HG03045 (cell line): ENCODE measurements around the gene SMARCA4.
A peak's percentile ranks its signal among the peaks of the same experiment; 100 is the strongest.
"Not testable (repeated sequence)": the region's sequence is repeated elsewhere in the genome, so short reads cannot be mapped to it uniquely, and the experiment has no call there.

ENCODE experiments used
- ATAC-seq: cut with Tn5 transposase; IDR thresholded peaks from one replicate; pipeline ENCODE4 v1.9.1; 2021; ENCODE audit warnings: mild to moderate bottlenecking, moderate library complexity; ENCODE audit not compliant: unreplicated experiment

Gene SMARCA4

DNA sequence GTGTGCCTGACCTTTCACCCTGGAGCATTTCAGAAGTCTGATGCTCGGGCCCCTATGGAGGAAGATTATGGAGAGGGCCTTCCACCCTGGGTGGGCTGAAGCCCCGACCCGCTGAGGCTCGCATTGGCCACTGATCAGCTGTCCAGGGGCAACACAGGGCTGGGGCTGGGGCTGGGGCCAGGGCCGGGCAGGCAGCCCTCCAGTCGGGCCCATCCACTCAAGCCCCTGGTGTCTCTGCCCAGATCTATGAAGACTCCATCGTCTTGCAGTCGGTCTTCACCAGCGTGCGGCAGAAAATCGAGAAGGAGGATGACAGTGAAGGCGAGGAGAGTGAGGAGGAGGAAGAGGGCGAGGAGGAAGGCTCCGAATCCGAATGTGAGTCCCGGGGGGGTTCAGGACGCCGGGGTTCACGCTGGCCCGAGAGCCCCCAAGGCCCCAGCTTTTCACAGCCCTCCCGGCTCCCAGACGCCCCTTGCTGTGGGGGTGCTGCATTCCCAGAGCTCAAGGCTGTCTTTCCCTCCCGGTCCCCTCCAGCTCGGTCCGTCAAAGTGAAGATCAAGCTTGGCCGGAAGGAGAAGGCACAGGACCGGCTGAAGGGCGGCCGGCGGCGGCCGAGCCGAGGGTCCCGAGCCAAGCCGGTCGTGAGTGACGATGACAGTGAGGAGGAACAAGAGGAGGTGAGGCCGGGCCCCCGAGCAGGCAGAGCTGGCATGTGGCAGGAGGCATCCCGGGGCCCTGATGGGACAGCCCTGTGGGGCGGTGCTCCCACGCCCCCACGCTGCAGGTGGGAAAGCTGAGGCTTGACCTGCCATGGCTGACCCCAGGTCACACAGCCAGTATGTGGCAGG, 98.9 kb downstream of the SMARCA4 start:
- no peak for ATAC-seq

DNA sequence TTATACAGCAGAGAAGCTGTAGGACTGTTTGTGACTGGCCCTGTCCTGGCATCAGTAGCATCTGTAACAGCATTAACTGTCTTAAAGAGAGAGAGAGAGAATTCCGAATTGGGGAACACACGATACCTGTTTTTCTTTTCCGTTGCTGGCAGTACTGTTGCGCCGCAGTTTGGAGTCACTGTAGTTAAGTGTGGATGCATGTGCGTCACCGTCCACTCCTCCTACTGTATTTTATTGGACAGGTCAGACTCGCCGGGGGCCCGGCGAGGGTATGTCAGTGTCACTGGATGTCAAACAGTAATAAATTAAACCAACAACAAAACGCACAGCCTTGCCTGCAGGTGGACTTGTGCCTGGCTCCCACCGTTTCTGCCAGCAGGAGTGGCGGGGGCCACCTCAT, 101.1 kb downstream of the SMARCA4 start:
- no peak for ATAC-seq

DNA sequence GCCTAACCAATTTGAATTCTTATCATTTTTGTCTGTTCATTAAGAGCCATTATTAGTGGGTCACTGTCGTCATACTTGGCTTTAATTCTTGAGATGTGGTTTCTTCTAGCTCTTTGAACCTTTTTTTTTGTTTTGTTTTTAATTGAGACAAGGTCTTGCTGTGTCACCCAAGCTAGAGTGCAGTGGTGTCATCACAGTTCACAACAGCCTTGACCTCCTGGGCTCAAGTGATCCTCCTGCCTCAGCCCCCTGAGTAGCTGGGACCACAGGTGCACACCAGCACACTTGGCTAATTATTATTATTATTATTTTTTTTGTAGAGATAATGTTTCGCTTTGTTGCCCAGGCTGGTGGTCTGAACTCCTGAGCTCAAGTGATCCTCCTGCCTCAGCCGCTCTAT, 102.6 kb downstream of the SMARCA4 start:
- ATAC-seq, result no peak

DNA sequence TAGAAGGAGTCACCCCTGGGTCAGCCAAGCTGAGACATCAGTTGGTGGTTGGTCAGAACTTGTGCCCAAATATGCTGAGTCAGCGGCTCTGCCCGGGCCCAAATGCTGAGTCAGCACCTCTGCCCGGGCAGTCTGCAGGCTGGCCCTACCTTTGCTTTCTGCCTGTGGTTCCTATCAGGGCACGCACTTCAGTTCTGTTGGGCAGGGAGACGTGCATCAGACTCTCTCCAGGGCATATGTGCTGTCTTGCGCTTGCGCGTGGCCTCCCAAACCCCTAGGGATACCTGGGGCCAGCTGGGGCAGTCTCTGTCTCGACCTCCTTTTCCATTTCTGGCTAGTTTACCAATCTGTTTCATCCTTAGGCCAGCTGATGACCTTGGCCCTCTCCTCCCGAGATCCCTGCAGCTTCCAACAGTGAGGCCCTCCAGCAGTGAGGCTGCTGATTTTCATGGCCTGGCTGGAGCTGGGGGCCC, 104.0 kb downstream of the SMARCA4 start:
- no peak for ATAC-seq

DNA sequence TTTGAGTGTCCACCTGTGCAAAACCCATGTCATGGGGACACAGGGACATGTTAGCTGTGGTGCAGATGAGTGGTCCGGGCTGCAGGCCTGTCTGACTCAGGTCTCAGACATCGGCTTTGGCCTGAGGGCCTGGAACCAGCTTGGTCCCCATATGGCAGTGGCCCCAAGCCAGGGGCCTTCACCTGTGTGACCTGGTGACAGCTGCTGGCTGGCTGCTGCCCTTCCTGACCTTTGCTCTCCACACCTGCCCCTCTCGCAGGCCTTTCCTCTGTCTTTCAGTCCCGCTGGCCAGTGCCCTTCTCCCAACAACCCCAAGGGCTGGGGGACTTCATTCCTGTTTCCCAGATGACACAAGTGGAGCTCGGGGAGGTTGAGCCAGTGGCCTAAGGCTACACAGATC, 105.5 kb downstream of the SMARCA4 start:
- no peak for ATAC-seq

DNA sequence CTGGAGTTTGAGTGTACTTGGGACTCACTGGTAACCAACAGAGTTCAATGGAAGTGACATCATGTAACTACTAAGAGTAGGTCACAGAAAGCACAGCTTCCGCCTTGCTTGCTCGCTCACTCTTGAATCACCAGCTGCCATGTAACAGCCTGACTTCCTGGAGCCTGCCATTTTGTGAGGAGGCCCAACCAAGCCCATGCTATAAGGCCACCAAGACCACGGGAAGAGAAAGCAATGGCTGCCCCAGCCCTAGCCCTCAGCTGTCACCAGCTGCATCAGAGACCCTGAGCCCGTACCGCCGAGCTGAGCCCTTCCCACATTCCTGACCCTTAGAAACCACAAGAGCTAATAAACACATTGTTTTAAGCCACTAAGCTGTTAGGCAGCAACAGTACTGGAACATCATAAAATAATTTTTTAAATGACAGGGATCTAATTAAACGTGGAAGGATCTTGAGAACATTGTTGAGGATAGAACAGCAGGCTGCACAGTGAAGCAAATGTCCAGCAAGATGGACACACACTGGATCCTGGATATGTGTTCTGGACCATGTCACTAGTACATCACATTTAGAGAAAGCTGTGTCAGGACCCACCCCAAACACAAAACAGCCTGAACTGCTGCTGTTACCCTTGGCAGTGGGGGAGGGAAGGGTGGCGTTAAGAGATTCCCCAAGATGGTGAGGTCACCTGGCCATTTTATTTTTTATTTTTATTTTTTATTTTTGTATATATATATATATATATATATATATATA, 106.7 kb downstream of the SMARCA4 start:
- ATAC-seq, result no peak

DNA sequence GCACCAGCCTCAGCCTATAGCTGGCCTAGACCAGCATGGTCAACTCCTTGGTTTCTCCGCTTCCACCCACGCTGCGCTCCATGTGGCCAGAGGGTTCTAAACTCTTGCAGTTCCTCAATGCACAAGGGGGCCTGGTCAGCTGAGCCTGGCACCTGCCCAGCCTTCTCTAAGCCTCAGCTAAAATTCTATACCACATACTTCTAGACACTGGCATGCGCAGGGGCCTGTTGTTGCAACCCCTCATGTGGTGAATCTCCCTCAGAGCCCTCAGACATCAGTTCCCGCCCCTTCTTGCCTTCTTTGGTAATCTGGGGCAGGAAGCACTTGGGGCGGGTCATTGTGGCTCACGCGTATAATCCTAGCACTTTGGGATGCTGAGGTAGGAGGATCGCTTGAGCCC, 108.7 kb downstream of the SMARCA4 start:
- no peak for ATAC-seq

DNA sequence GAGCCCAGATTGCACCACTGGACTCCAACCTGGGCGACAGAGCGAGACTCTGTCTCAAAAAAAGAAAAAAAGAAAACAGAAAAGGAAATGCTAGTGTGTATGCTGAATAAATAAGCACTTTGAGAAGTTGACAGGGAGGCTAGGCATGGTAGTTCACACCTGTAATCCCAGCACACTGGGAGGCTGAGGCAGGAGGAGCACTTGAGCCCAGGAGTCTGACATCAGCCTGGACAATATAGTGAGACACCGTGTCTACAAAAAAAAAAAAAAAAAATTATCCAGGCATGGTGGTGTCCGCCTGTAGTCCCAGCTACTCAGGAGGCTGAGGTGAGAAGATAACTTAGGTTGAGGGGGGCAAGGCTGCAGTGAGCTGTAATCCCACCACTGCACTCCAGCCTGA, 109.3 kb downstream of the SMARCA4 start:
- ATAC-seq, result no peak

DNA sequence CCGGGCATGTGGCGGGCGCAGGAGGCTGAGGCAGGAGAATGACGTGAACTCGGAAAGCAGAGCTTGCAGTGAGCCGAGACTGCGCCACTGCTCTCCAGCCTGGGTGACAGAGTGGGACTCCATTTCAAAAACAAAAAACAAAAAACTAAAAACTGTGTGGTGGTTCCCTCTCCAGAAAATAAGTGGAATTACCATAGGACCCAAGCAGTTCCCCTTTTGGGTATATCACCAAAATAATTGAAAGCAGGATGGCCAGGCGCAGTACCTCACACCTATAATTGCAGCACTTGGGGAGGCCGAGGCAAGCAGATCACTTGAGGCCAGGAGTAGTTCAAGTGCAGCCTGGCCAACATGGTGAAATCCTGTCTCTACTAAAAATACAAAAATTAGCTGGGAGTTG, 112.7 kb downstream of the SMARCA4 start:
- ATAC-seq, result no peak

DNA sequence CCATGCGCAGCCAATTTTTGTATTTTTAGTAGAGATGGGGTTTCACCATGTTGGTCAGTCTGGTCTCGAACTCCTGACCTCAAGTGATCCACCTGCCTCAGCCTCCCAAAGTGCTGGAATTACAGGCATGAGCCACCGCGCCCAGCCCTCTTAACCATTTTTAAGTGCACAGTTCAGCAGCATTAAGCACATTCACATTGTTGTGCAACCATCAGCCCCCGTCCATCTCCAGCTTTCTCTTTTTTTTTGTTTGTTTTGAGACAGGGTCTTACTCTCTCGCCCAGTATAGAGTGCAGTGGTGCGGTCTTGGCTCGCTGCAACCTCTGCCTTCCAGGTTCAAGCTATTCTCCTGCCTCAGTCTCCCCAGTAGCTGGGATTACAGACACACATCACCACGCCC, 116.0 kb downstream of the SMARCA4 start:
- not testable (repeated sequence) for ATAC-seq

DNA sequence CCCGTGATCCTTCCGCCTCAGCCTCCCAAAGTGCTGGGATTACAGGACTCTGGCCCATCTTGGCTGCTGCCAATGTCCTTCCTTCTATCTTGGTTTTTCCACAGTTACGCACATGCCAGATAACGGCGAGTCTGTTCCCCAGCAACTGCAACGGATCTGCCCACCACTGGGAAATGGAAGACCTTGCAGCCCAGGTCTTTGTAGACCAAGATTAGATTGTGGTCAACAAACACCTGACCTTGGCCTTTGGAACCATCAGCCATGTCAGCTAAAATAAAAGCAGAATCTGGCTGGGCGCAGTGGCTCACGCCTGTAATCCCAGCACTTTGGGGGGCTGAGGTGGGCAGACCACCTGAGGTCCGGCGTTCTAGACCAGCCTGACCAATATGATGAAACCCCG, 118.1 kb downstream of the SMARCA4 start:
- ATAC-seq, result no peak

DNA sequence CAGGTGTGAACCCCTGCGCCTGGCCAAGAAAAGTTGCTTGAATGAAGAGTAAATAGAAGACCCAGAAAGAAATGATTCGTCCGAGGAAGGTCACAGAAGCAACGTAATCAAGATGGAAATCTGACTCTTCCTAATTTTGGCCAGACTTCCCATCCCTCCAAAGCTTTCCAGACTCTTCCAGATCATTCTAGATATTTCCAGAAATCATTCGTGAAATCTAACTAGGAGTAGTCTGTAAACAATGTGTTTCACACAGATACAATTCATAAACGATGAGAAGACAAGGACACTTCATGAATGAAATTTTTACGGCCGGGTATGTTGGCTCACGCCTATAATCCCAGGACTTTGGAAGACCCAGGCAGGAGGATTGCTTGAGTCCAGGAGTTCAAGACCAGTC, 119.2 kb downstream of the SMARCA4 start:
- no peak for ATAC-seq

DNA sequence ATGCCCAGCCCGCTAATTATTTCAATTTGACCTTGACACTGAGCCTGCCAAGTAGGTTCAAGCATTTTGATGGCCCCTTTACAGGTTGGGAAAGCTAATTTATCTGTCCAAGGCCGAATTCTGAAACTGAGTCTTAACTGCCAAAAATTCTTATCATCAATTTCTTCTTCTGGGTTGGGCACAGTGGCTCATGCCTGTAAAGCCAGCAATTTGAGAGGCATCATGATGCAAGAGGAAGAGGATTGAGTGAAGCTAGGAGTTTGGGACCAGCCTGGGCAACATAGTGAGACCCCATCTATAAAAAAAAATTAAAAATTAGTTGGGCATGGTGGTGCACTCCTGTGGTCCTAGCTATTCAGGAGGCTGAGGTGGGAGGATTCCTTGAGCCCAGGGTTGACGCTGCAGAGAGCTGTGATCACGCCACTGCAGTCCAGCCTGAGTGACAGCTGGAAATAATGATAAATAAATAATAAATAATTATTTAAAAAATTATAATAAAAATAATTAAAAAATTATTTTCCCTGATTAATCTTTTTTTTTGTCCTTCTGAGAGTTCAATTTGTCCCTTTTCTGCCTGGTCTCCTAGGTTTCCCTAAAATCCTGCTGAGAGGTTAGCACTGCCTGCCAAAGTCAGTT, 127.2 kb downstream of the SMARCA4 start:
- ATAC-seq, result no peak

DNA sequence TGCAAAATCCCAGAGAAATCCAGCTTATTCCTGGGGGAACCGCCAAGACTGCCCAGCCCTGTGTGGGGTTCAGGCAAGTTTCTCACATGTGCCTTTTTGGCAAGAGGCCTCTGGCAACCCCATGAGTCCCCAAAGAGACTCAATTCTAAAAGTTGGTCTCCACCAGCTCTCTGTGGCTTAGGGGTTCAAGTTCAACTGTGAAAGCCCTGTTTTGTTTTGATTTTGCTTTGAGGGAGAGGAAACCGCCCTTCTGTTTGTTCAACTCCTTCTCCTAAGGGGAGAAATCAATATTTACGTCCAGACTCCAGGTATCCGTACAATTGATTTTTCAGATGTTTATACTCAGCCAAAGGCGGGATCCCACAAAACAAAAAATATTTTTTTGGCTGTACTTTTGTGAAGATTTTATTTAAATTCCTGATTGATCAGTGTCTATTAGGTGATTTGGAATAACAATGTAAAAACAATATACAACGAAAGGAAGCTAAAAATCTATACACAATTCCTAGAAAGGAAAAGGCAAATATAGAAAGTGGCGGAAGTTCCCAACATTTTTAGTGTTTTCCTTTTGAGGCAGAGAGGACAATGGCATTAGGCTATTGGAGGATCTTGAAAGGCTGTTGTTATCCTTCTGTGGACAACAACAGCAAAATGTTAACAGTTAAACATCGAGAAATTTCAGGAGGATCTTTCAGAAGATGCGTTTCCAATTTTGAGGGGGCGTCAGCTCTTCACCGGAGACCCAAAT, 127.8 kb downstream of the SMARCA4 start:
- ATAC-seq, result no peak

DNA sequence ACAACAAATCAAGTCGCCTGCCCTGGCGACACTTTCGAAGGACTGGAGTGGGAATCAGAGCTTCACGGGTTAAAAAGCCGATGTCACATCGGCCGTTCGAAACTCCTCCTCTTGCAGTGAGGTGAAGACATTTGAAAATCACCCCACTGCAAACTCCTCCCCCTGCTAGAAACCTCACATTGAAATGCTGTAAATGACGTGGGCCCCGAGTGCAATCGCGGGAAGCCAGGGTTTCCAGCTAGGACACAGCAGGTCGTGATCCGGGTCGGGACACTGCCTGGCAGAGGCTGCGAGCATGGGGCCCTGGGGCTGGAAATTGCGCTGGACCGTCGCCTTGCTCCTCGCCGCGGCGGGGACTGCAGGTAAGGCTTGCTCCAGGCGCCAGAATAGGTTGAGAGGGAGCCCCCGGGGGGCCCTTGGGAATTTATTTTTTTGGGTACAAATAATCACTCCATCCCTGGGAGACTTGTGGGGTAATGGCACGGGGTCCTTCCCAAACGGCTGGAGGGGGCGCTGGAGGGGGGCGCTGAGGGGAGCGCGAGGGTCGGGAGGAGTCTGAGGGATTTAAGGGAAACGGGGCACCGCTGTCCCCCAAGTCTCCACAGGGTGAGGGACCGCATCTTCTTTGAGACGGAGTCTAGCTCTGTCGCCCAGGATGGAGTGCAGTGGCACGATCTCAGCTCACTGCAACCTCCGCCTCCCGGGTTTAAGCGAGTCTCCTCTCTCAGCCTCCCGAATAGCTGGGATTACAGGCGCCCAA, 128.6 kb downstream of the SMARCA4 start, which contains the start of gene LDLR:
Gene LDLR, plus strand, starts transcription at position 210 of the 760 bp plus-strand sequence. Its CDS starts 86 bp downstream, at position 296.
- ATAC-seq, result no peak

DNA sequence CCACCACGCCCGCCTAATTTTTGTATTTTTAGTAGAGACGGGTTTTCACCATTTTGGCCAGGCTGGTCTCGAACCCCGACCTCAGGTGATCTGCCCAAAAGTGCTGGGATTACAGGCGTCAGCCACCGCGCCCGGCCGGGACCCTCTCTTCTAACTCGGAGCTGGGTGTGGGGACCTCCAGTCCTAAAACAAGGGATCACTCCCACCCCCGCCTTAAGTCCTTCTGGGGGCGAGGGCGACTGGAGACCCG, 129.1 kb downstream of the SMARCA4 start:
- ATAC-seq, result not testable (repeated sequence)

DNA sequence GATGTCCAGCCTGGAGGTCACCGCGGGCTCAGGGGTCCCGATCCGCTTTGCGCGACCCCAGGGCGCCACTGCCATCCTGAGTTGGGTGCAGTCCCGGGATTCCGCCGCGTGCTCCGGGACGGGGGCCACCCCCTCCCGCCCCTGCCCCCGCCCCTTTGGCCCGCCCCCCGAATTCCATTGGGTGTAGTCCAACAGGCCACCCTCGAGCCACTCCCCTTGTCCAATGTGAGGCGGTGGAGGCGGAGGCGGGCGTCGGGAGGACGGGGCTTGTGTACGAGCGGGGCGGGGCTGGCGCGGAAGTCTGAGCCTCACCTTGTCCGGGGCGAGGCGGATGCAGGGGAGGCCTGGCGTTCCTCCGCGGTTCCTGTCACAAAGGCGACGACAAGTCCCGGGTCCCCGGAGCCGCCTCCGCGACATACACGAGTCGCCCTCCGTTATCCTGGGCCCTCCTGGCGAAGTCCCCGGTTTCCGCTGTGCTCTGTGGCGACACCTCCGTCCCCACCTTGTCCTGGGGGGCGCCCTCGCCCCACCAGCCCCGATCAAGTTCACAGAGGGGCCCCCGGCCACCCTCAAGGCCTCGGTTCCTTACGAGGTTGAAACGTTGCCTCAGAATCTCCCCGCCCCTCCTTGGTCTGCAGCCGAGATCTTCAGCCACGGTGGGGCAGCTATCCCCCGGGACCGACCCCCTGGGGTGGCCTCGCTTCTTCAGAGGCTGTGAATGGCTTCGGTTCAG, 129.6 kb downstream of the SMARCA4 start:
- peak; percentile 81 for ATAC-seq

DNA sequence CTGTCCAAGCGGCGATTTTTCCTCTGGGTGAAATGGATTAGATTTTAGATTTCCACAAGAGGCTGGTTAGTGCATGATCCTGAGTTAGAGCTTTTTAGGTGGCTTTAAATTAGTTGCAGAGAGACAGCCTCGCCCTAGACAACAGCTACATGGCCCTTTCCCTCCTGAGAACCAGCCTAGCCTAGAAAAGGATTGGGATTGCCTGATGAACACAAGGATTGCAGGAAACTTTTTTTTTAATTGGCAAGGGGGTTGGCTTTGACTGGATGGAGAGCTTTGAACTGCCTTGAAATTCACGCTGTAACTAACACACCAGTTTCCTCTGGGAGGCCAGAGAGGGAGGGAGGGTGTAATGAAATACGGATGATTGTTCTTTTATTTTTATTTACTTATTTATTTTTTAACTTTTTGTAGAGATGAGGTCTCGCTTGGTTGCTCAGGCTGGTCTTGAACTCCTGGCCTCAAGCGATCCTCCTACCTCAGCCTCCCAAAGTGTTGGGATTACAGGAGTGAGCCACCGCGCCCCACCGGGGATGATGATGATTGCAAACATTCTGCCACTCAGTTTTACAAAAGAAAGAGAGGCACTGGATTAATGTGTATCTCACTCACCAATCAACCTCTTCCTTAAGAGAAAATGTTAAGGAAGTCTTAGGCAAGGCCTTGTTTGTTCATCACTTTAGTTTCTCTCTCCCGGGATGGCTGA, 130.3 kb downstream of the SMARCA4 start:
- ATAC-seq, result no peak

DNA sequence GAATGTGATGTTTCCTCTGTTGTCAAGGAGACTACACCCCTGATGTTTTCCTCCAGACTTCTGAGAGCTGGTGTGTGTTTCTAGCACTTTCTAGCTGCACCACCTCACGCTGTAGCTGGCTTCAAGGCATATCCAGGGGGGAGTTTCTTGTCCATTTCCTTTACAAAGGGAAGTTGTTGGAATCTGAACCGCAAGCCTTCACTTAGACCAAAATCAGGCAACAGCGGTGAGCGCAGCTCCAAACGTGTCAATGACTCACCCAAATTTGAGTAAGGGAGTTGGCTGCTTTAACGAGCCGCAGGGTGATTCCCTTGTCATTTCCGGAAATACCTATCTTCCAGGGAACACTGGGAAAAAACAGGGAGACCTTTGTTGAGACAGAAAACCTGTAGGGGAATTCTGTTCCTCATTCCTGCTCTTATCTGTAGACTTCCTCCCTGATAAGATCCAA, 130.9 kb downstream of the SMARCA4 start:
- no peak for ATAC-seq
